ENCODE measurements around the gene LRRC18. TPM values are rescaled to one million over a fixed set of nuclear protein-coding genes. Genes with fewer than 3 reads are reported as not detected.

LRRC18 gene
- total RNA-seq, 2 donors from 2014 or later: not detected

DNA sequence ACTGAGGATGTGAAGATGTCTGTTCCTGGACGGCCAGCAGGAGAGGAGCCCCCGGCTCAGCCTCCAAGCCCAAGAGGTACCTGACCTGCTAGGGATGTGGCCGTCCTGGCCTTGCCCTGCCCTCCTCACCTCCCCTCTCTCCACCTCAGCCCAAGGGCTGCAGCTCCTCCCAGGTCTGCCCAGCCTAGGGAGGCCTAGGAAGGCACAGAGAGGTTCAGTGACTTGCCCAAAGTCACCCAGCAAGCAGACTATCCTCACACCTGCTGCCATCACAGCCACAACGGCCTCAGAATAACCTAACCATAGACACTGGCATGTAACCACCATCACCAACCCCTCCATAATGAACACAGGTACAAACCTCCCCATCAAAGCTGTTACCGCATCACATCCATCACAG lies 38.7 kb upstream of the LRRC18 start:
- ATAC-seq (ENCODE audit: insufficient number of reproducible peaks, low FRiP score, low read depth): no peak

DNA sequence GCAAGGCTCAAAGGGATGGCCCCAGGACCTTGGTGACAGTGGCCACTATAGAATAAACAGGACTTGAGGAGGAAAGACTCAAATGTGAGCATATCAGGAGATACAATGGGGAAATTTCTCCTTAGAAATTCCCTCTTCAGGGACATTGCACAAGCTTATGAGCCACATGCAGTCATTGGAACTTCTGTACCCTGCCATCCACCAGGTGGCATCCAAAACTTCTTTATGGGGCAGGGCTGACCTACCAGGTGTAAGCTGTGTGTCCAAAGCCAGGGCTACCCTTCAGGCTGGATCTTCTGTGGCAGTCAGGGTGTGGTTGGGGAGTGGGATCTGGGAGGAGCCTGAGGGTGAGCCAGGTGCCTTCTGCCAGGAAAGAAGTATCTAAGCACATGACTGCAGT lies 36.6 kb upstream of the LRRC18 start:
- no peak for ATAC-seq (ENCODE audit: insufficient number of reproducible peaks, low FRiP score, low read depth)
- H3K27me3 ChIP-seq (replicated peaks; ENCODE audit: insufficient read depth): no peaks in the 10 kb centered on the region
- no peaks in the 10 kb centered on the region for H3K9me3 ChIP-seq
- no peak overlapping the region for H3K27ac ChIP-seq
- DNase-seq (ENCODE audit: low spot score): no peak
- no peak overlapping the region for H3K4me3 ChIP-seq
- TF ChIP-seq, protein P1, sequence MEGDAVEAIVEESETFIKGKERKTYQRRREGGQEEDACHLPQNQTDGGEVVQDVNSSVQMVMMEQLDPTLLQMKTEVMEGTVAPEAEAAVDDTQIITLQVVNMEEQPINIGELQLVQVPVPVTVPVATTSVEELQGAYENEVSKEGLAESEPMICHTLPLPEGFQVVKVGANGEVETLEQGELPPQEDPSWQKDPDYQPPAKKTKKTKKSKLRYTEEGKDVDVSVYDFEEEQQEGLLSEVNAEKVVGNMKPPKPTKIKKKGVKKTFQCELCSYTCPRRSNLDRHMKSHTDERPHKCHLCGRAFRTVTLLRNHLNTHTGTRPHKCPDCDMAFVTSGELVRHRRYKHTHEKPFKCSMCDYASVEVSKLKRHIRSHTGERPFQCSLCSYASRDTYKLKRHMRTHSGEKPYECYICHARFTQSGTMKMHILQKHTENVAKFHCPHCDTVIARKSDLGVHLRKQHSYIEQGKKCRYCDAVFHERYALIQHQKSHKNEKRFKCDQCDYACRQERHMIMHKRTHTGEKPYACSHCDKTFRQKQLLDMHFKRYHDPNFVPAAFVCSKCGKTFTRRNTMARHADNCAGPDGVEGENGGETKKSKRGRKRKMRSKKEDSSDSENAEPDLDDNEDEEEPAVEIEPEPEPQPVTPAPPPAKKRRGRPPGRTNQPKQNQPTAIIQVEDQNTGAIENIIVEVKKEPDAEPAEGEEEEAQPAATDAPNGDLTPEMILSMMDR (IDR thresholded peaks at IDR 0.05): peak; percentile 18
- H3K4me1 ChIP-seq (ENCODE audit: control insufficient read depth in 1 of 2, low read depth in 2 of 2): no peaks in the 10 kb centered on the region
- no peaks in the 10 kb centered on the region for H3K36me3 ChIP-seq

More for the DNA sequence above, 38.7 kb upstream of the LRRC18 start:
- H3K36me3 ChIP-seq: no peaks in the 10 kb centered on the region
- H3K4me3 ChIP-seq: no peak overlapping the region
- DNase-seq (ENCODE audit: low spot score): no peak
- no peaks in the 10 kb centered on the region for H3K4me1 ChIP-seq (ENCODE audit: control insufficient read depth in 1 of 2, low read depth in 2 of 2)
- no peaks in the 10 kb centered on the region for H3K9me3 ChIP-seq
- no peaks in the 10 kb centered on the region for H3K27me3 ChIP-seq (replicated peaks; ENCODE audit: insufficient read depth)
- TF ChIP-seq, protein P1 (IDR thresholded peaks at IDR 0.05): no peak
- H3K27ac ChIP-seq: no peak overlapping the region

DNA sequence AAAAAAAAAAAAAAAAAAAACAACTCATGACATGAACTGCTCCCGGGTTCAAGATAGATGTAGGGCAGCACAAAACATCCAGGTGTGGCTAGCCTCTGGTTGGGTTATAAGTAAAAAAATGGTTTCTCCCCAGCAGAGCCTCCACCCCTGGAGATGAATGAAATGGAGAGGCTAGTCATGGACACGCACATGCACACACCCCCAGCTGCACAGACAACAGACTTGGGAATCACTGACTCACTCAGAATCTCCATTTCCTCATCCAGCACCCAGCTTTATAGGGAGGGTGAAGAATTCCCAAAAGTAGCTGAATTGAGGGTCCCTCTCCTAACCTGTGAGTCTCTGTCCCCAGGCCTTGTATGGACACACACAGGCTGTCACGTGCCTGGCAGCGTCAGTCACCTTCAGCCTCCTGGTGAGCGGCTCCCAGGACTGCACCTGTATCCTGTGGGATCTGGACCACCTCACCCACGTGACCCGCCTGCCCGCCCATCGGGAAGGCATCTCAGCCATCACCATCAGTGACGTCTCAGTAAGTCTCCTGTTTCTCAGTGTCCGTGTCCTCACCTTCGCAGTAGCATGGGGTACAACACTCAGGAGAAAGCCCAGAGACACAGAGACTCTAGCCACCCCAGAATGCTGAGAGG lies 35.0 kb upstream of the LRRC18 start:
- DNase-seq (ENCODE audit: low spot score) (no peak), ATAC-seq (ENCODE audit: insufficient number of reproducible peaks, low FRiP score, low read depth) (no peak)

DNA sequence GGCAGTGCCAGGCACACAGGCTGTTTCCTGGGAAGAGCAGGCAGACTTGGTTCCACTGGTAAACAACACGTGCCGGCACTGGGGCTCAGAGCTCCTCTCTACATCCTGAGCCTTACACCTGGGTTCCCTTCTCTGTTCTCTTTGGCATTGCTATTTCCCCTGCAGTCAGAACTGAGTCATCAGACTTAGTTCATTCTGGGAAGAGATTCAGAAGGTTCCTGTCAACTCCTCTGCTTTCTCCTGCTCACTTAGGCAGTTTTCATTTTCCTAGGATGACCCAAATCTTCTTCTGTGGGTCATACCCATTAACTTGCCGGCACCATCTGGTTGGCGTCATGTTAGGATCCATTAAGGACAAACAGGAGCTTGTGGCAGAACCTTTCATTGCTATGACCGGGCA lies 33.4 kb upstream of the LRRC18 start:
- no peaks in the 10 kb centered on the region for H3K9me3 ChIP-seq
- no peak for ATAC-seq (ENCODE audit: insufficient number of reproducible peaks, low FRiP score, low read depth)
- no peak overlapping the region for H3K27ac ChIP-seq
- H3K4me3 ChIP-seq: no peak overlapping the region
- H3K4me1 ChIP-seq (ENCODE audit: control insufficient read depth in 1 of 2, low read depth in 2 of 2): no peaks in the 10 kb centered on the region
- no peak for DNase-seq (ENCODE audit: low spot score)
- H3K27me3 ChIP-seq (replicated peaks; ENCODE audit: insufficient read depth): no peaks in the 10 kb centered on the region
- TF ChIP-seq, protein P1 (IDR thresholded peaks at IDR 0.05): no peak
- H3K36me3 ChIP-seq: no peaks in the 10 kb centered on the region

More for the DNA sequence above, 35.0 kb upstream of the LRRC18 start:
- Histone ChIP-seq H3K27ac (no peak overlapping the region), H3K27me3 (replicated peaks; ENCODE audit: insufficient read depth) (no peaks in the 10 kb centered on the region), H3K4me3 (no peak overlapping the region), H3K36me3 (no peaks in the 10 kb centered on the region), H3K9me3 (no peaks in the 10 kb centered on the region), H3K4me1 (ENCODE audit: control insufficient read depth in 1 of 2, low read depth in 2 of 2) (no peaks in the 10 kb centered on the region)
- TF ChIP-seq, protein P1 (IDR thresholded peaks at IDR 0.05): no peak

DNA sequence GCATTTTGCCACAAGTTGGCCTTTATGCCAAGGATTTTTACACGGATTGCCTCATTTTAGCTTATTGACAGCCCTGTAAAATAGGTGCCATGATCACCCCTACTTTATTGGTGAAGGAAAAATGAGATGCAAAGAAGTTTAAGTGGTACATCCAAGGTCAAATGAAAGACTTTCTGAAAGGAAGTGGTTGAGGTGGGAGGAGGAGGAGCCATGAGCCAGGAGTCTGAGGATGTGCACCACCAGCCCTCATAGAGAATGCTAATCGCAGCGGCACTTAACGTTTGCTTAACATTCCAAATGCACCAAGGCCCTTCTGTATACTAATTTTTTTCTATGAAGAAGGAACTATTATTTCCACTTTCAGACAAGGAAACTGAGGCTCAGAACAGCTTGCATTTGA lies 31.0 kb upstream of the LRRC18 start:
- no peak for DNase-seq (ENCODE audit: low spot score)
- Histone ChIP-seq H3K4me1 (ENCODE audit: control insufficient read depth in 1 of 2, low read depth in 2 of 2) (no peaks in the 10 kb centered on the region), H3K9me3 (no peaks in the 10 kb centered on the region), H3K27me3 (replicated peaks; ENCODE audit: insufficient read depth) (no peaks in the 10 kb centered on the region), H3K36me3 (no peaks in the 10 kb centered on the region), H3K27ac (no peak overlapping the region), H3K4me3 (no peak overlapping the region)
- no peak for ATAC-seq (ENCODE audit: insufficient number of reproducible peaks, low FRiP score, low read depth)
- TF ChIP-seq, protein P1 (IDR thresholded peaks at IDR 0.05): no peak

Data from thoracic aorta (tissue), 2 donors.